GM12878 (cell line): Measurements from ENCODE around the gene NDUFV1. TPM values are rescaled to one million over a fixed set of nuclear protein-coding genes. Genes with fewer than 3 reads are reported as not detected.

ENCODE experiments used
- BCL3 ChIP-seq: IDR thresholded peaks from 2 replicates; pipeline ENCODE4 v1.6.1; 2011; ENCODE audit warnings: borderline replicate concordance, low read depth, mild to moderate bottlenecking, moderate library complexity, low read length; ENCODE audit not compliant: insufficient read depth, poor library complexity, severe bottlenecking
- E4F1 ChIP-seq: fragments of 450-650 bp; IDR thresholded peaks from 2 replicates; pipeline ENCODE4 v1.6.1; 2018; ENCODE audit warnings: borderline replicate concordance, mild to moderate bottlenecking; ENCODE audit not compliant: partially characterized antibody
- JUND ChIP-seq: IDR thresholded peaks from 2 replicates; pipeline ENCODE4 v1.6.1; 2012; ENCODE audit warnings: low read depth, mild to moderate bottlenecking, low read length, improper control_type of control experiment, moderate library complexity
- NFIC ChIP-seq: IDR thresholded peaks from 2 replicates; pipeline ENCODE4 v1.6.1; 2012; ENCODE audit warnings: low read depth, mild to moderate bottlenecking, inconsistent platforms, low read length, moderate library complexity
- NFXL1 ChIP-seq: fragments of 450-650 bp; IDR thresholded peaks from 2 replicates; pipeline ENCODE4 v1.6.1; 2017; ENCODE audit warnings: antibody characterized with exemption, mild to moderate bottlenecking, borderline replicate concordance
- PKNOX1 ChIP-seq: fragments of 450-650 bp; IDR thresholded peaks from 2 replicates; pipeline ENCODE4 v1.6.1; 2016; ENCODE audit warnings: mild to moderate bottlenecking
- POLR2AphosphoS2 ChIP-seq: IDR thresholded peaks from 2 replicates; pipeline ENCODE4 v1.6.1; 2011; ENCODE audit warnings: low read depth, mild to moderate bottlenecking, low read length, improper control_type of control experiment, moderate library complexity
- POLR2AphosphoS5 ChIP-seq: IDR thresholded peaks from 2 replicates; pipeline ENCODE4 v1.6.1; 2011; ENCODE audit warnings: mild to moderate bottlenecking, low read length, inconsistent platforms
- RCOR1 ChIP-seq: conservative IDR thresholded peaks from 2 replicates; pipeline ENCODE4 v1.6.1; 2012; ENCODE audit warnings: low read depth, low read length, improper control_type of control experiment
- polyA plus RNA-seq, 11 experiments: library from polyadenylated mRNA; depleted of rRNA in 4 of 11; unstranded in 6 of 11; stranded (reverse) in 5 of 11; fragments of >200 nt; fragmentation: Nextera tagmentation in 4 of 11; fragmentation: Illumina TruSeq in 1 of 11; extraction: Ambion mirVana in 4 of 11; extraction: Trizol in 1 of 11; gene quantifications; 1 replicate in 1 of 11; 2 replicates in 10 of 11; pipeline versions ENCODE4 v1.2.1 to v1.2.3, GENCODE V29; 2011 to 2016; ENCODE audit warnings: inconsistent platforms in 2 of 11, missing spikeins in 2 of 11, low read depth in 1 of 11
- total RNA-seq, 4 experiments: library from RNA; depleted of rRNA in 3 of 4; stranded (reverse); fragments of >200 nt in 3 of 4; fragmentation: Illumina TruSeq in 1 of 4; extraction: Trizol in 1 of 4; gene quantifications; 2 replicates each; pipeline versions ENCODE4 v1.2.1 to v1.2.3, GENCODE V29; 2013 to 2021

Gene NDUFV1
- total and polyA plus RNA-seq, 10 of the 15 experiments (the other 5 are each of a cell fraction or from before 2014, with no cell fraction given): 8.2 to 380 (median 231) TPM

- peak; percentile 79 for TF ChIP-seq PKNOX1
- peak; percentile 53; the same call in 1 of the 2 replicates for TF ChIP-seq POLR2AphosphoS2
- no peak for TF ChIP-seq E4F1
- no peak for TF ChIP-seq NFIC
- TF ChIP-seq NFXL1: no peak
- TF ChIP-seq RCOR1: no peak
- peak; percentile 83 for TF ChIP-seq POLR2AphosphoS5
- no peak for TF ChIP-seq BCL3
- TF ChIP-seq JUND: no peak
Observed at GRCh38 chr11:67606492-67607295, at the start of gene NDUFV1 (continued).
